SK-N-SH (cell line): ENCODE measurements around the gene CFAP221. TPM values are rescaled to one million over a fixed set of nuclear protein-coding genes. Genes with fewer than 3 reads are reported as not detected.

ENCODE experiments used
- CTCF ChIA-PET: fragments of 300-600, 350-600 bp; formaldehyde crosslinking; extraction: SDS; loops from one replicate; lab custom pipeline; 2021; lab: Yijun Ruan, JAX
- POLR2A ChIA-PET: fragments of 350-600 bp; sonication (Branson Sonifier 250); formaldehyde crosslinking; extraction: SDS; loops from one replicate; lab custom pipeline; 2020; ENCODE audit warnings: antibody characterized with exemption, inconsistent platforms; lab: Yijun Ruan, JAX
- DNase-seq: peaks from one replicate; pipeline ENCODE4 v3.0.0; 2012
- H2AFZ ChIP-seq: fragments of 200-600 bp; sonication (generic); 2 replicates; pipeline ENCODE4 v1.8.1; 2016; ENCODE audit warnings: antibody characterized with exemption, mild to moderate bottlenecking, low read depth
- H3F3A ChIP-seq: fragments of 200-600 bp; sonication (generic); replicated peaks from 2 replicates; pipeline ENCODE3; 2016; ENCODE audit warnings: antibody characterized with exemption, mild to moderate bottlenecking; ENCODE audit not compliant: insufficient read depth
- H3K27ac ChIP-seq, 2 experiments: fragments of 200-500 bp in 1 of 2; fragments of 200-600 bp in 1 of 2; sonication (Bioruptor generic) in 1 of 2; sonication (generic), shearing (Covaris generic) in 1 of 2; 2 replicates each; pipeline versions ENCODE4 v1.5.1 to v1.6.1; 2014 to 2016; ENCODE audit warnings: low read depth in 2 of 2, inconsistent platforms in 1 of 2, low read length in 1 of 2, mild to moderate bottlenecking in 1 of 2, mixed read lengths in 1 of 2
- H3K27me3 ChIP-seq: fragments of 200-600 bp; sonication (generic), shearing (Covaris generic); 2 replicates; pipeline ENCODE4 v1.6.1; 2016; ENCODE audit warnings: mixed run types; ENCODE audit not compliant: insufficient read depth
- H3K36me3 ChIP-seq, 2 experiments: fragments of 200-500 bp in 1 of 2; fragments of 200-600 bp in 1 of 2; sonication (Bioruptor generic) in 1 of 2; sonication (generic) in 1 of 2; replicated peaks in 1 of 2; 2 replicates each; pipeline versions ENCODE3 to v1.5.1; 2014 to 2016; ENCODE audit warnings: low read length in 1 of 2, mild to moderate bottlenecking in 1 of 2; ENCODE audit not compliant: insufficient read depth in 2 of 2, control insufficient read depth in 1 of 2
- H3K4me1 ChIP-seq, 2 experiments: fragments of 200-500 bp in 1 of 2; fragments of 200-600 bp in 1 of 2; sonication (Bioruptor generic) in 1 of 2; sonication (generic), shearing (Covaris generic) in 1 of 2; 2 replicates each; pipeline versions ENCODE4 v1.5.1 to v1.6.1; 2014 to 2016; ENCODE audit warnings: low read depth in 1 of 2, low read length in 1 of 2, mixed run types in 1 of 2; ENCODE audit not compliant: insufficient read depth in 2 of 2, control insufficient read depth in 1 of 2
- H3K4me2 ChIP-seq: fragments of 200-600 bp; sonication (generic), shearing (Covaris generic); 2 replicates; pipeline ENCODE4 v1.6.1; 2017; ENCODE audit warnings: mixed run types
- H3K4me3 ChIP-seq, 2 experiments: fragments of 200-500 bp in 1 of 2; fragments of 200-600 bp in 1 of 2; sonication (Bioruptor generic) in 1 of 2; sonication (generic), shearing (Covaris generic) in 1 of 2; 2 replicates each; pipeline versions ENCODE4 v1.5.1 to v1.8.1; 2014 to 2016; ENCODE audit warnings: low read depth in 2 of 2, inconsistent platforms in 1 of 2, low read length in 1 of 2, mild to moderate bottlenecking in 1 of 2, mixed read lengths in 1 of 2, moderate library complexity in 1 of 2
- H3K79me2 ChIP-seq: fragments of 200-600 bp; sonication (generic); 2 replicates; pipeline ENCODE4 v1.8.1; 2017; ENCODE audit warnings: mild to moderate bottlenecking; ENCODE audit not compliant: insufficient read depth
- H3K9ac ChIP-seq: fragments of 200-600 bp; sonication (generic); 2 replicates; pipeline ENCODE4 v1.6.1; 2017; ENCODE audit warnings: mixed run types
- H3K9me2 ChIP-seq: fragments of 200-600 bp; sonication (generic); 2 replicates; pipeline ENCODE4 v1.6.1; 2017; ENCODE audit warnings: mixed run types
- H3K9me3 ChIP-seq: fragments of 200-600 bp; sonication (generic); 2 replicates; pipeline ENCODE4 v1.6.1; 2017; ENCODE audit warnings: mixed run types, mild to moderate bottlenecking, moderate library complexity
- H4K20me1 ChIP-seq: fragments of 200-600 bp; sonication (generic); 2 replicates; pipeline ENCODE4 v1.6.1; 2017; ENCODE audit warnings: mild to moderate bottlenecking, mixed run types; ENCODE audit not compliant: insufficient read depth
- CHD2 ChIP-seq: fragments of 150-350 bp; IDR thresholded peaks from 2 replicates; pipeline ENCODE4 v1.6.1; 2018; ENCODE audit warnings: low read length; ENCODE audit not compliant: partially characterized antibody
- FOSL2 ChIP-seq: IDR thresholded peaks from 2 replicates; pipeline ENCODE4 v1.4.0; 2012; ENCODE audit warnings: low read depth, mild to moderate bottlenecking, moderate library complexity, borderline replicate concordance
- FOXJ3 ChIP-seq: sonication (generic); formaldehyde crosslinking; IDR thresholded peaks from 2 replicates; pipeline ENCODE4 v1.5.1; 2020; ENCODE audit warnings: mild to moderate bottlenecking, missing genetic modification reagents
- FOXM1 ChIP-seq: IDR thresholded peaks from 2 replicates; pipeline ENCODE4 v1.4.0; 2012; ENCODE audit warnings: low read depth, mild to moderate bottlenecking
- GABPA ChIP-seq: IDR thresholded peaks from 2 replicates; pipeline ENCODE4 v1.4.0; 2012; ENCODE audit warnings: low read depth, mild to moderate bottlenecking
- GATA2 ChIP-seq: sonication (generic); formaldehyde crosslinking; IDR thresholded peaks from 2 replicates; pipeline ENCODE4 v1.5.0; 2020; ENCODE audit warnings: mild to moderate bottlenecking, missing genetic modification reagents
- JUND ChIP-seq: IDR thresholded peaks from 2 replicates; pipeline ENCODE4 v1.4.0; 2012
- MEF2A ChIP-seq: IDR thresholded peaks from 2 replicates; pipeline ENCODE4 v1.4.0; 2012; ENCODE audit warnings: low read depth, borderline replicate concordance
- NFIC ChIP-seq: IDR thresholded peaks from 2 replicates; pipeline ENCODE4 v1.4.0; 2012; ENCODE audit warnings: borderline replicate concordance
- NRF1 ChIP-seq: IDR thresholded peaks from 2 replicates; pipeline ENCODE4 v1.6.1; 2012; ENCODE audit warnings: low read depth, mild to moderate bottlenecking, low read length
- RAD21 ChIP-seq: IDR thresholded peaks from 2 replicates; pipeline ENCODE4 v1.6.1; 2012; ENCODE audit warnings: mild to moderate bottlenecking, low read length
- REST ChIP-seq: IDR thresholded peaks from 2 replicates; pipeline ENCODE4 v1.6.1; 2012; ENCODE audit warnings: mild to moderate bottlenecking, low read depth, low read length, moderate library complexity
- RFX5 ChIP-seq: IDR thresholded peaks from 2 replicates; pipeline ENCODE4 v1.6.1; 2012; ENCODE audit warnings: mild to moderate bottlenecking, improper control_type of control experiment, low read length
- RXRA ChIP-seq: IDR thresholded peaks from 2 replicates; pipeline ENCODE4 v1.4.0; 2012; ENCODE audit warnings: low read depth, mild to moderate bottlenecking, borderline replicate concordance
- SIN3A ChIP-seq: IDR thresholded peaks from 2 replicates; pipeline ENCODE4 v1.6.1; 2012; ENCODE audit warnings: low read depth, mild to moderate bottlenecking, low read length, moderate library complexity, borderline replicate concordance
- SMC3 ChIP-seq: IDR thresholded peaks from 2 replicates; pipeline ENCODE4 v1.6.1; 2012; ENCODE audit warnings: low read depth, low read length, improper control_type of control experiment
- TAF1 ChIP-seq: IDR thresholded peaks from 2 replicates; pipeline ENCODE4 v1.6.1; 2012; ENCODE audit warnings: low read depth, mild to moderate bottlenecking, low read length, moderate library complexity, borderline replicate concordance
- TEAD4 ChIP-seq: IDR thresholded peaks from 2 replicates; pipeline ENCODE4 v1.4.0; 2012; ENCODE audit warnings: mild to moderate bottlenecking, borderline replicate concordance; ENCODE audit not compliant: insufficient read depth
- WGBS: methylation state at CpG from one replicate; pipeline ENCODE4 v1.1.6; 2017; ENCODE audit warnings: low lambda C conversion rate; 5-methylcytosine and 5-hydroxymethylcytosine counted together
- polyA plus RNA-seq, 3 experiments: library from polyadenylated mRNA; depleted of rRNA; stranded (reverse); fragments of >200 nt; gene quantifications; 2 replicates each; pipeline ENCODE4 v1.2.3, GENCODE V29; 2012
- TF ChIP-seq, protein P1 (sequence below): IDR thresholded peaks from 2 replicates; pipeline ENCODE4; 2012
- TF ChIP-seq, protein P2 (sequence below): fragments of 150-350 bp; IDR thresholded peaks from 2 replicates; pipeline ENCODE4 v1.6.1; 2016; ENCODE audit warnings: mild to moderate bottlenecking, low read depth, low read length

The CFAP221 gene
- polyA plus RNA-seq, 1 of the 3 experiments (the other 2 are of a cell fraction), result 0.12 TPM

GRCh38 chr2:119681868-119682220, 137.6 kb downstream of the CFAP221 start (continued):
- no peak for TF ChIP-seq REST

DNA sequence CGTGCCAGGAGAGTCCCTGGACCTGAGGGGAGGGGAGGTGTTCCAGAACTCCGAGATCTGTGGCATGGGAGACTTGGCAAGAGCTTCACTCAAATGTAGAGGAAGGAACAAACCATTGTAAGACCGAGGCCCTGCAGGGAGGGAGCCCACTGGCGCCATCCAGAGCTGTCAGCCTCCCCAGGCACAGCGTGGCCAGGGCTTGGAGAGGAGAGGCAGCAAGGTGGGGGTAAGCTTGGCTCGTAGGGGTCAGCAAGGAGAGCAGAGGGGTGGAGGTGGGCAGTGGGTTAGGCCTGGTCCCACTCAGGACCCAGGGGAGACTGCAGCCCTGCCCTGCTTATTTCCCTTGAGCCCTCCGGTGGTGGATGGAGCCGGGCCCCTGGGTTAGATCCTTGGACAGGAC, 138.3 kb downstream of the CFAP221 start:
- 0 out of 2 replicates have a peak, but pooled peaks cover 6% of the 10 kb centered on the region for H4K20me1 ChIP-seq
- no peak overlapping the region for H2AFZ ChIP-seq
- 100% methylated on average over 8 of the region's 8 CpGs for WGBS
- H3K4me1 ChIP-seq, result peaks cover 10 to 38% of the 10 kb centered on the region in 2 experiments; a peak in 3 of 4 replicates
- H3K36me3 ChIP-seq, result peaks cover 8 to 12% of the 10 kb centered on the region in 2 experiments
- TF ChIP-seq SIN3A, result no peak
- no peak for TF ChIP-seq FOSL2
- TF ChIP-seq, protein P1, sequence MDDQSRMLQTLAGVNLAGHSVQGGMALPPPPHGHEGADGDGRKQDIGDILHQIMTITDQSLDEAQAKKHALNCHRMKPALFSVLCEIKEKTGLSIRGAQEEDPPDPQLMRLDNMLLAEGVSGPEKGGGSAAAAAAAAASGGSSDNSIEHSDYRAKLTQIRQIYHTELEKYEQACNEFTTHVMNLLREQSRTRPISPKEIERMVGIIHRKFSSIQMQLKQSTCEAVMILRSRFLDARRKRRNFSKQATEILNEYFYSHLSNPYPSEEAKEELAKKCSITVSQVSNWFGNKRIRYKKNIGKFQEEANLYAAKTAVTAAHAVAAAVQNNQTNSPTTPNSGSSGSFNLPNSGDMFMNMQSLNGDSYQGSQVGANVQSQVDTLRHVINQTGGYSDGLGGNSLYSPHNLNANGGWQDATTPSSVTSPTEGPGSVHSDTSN, result no peak
- TF ChIP-seq MEF2A, result no peak
- no peak for TF ChIP-seq JUND
- no peak for TF ChIP-seq RFX5
- TF ChIP-seq, protein P2, sequence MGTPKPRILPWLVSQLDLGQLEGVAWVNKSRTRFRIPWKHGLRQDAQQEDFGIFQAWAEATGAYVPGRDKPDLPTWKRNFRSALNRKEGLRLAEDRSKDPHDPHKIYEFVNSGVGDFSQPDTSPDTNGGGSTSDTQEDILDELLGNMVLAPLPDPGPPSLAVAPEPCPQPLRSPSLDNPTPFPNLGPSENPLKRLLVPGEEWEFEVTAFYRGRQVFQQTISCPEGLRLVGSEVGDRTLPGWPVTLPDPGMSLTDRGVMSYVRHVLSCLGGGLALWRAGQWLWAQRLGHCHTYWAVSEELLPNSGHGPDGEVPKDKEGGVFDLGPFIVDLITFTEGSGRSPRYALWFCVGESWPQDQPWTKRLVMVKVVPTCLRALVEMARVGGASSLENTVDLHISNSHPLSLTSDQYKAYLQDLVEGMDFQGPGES, result no peak
- TF ChIP-seq RAD21, result no peak
- no peak for TF ChIP-seq SMC3
- TF ChIP-seq NRF1, result no peak
- no peak for TF ChIP-seq CHD2
- no peak for TF ChIP-seq TAF1
- no peak for TF ChIP-seq REST
- TF ChIP-seq FOXM1, result no peak
- no peak for TF ChIP-seq TEAD4
- no peak for TF ChIP-seq GABPA
- TF ChIP-seq FOXJ3, result no peak
- no peak for TF ChIP-seq GATA2 (CRISPR knock-in tag)
- no peak for TF ChIP-seq RXRA
- TF ChIP-seq NFIC, result no peak
- no peaks in the 10 kb centered on the region for H3K9me2 ChIP-seq
- no peak overlapping the region for H3K4me2 ChIP-seq
- H3K9ac ChIP-seq, result no peak overlapping the region
- peaks cover 19% of the 10 kb centered on the region for H3K79me2 ChIP-seq
- no peak for DNase-seq
- no peak overlapping the region for H3K27ac ChIP-seq
- H3F3A ChIP-seq, result peaks cover 7% of the 10 kb centered on the region
- H3K9me3 ChIP-seq, result no peaks in the 10 kb centered on the region
- POLR2A ChIA-PET, result interaction anchor here (0.6 kb wide), 1 partner anchor 494 kb away, joined by 3 read pairs; no protein-coding TSS in a partner anchor
- no peaks in the 10 kb centered on the region; the same call in 1 of the 2 replicates for H3K27me3 ChIP-seq
- no peak overlapping the region for H3K4me3 ChIP-seq
- CTCF ChIA-PET, result interaction anchor here (2.4 kb wide), 1 partner anchor 41 kb away, joined by 7 read pairs; no protein-coding TSS in a partner anchor
